Neural cell (in vitro differentiated cells): ENCODE measurements around the gene SNAI1.

ENCODE experiments used
- CTCF ChIP-seq: fragments of 450-650 bp; IDR thresholded peaks from 2 replicates; pipeline ENCODE4 v1.5.1; 2014; ENCODE audit warnings: antibody characterized with exemption, mild to moderate bottlenecking, moderate library complexity; ENCODE audit not compliant: poor library complexity, severe bottlenecking
- EP300 ChIP-seq: fragments of 450-650 bp; conservative IDR thresholded peaks from 2 replicates; pipeline ENCODE4 v1.6.1; 2014; ENCODE audit warnings: antibody characterized with exemption, mild to moderate bottlenecking, moderate library complexity; ENCODE audit not compliant: poor library complexity, severe bottlenecking
- EZH2 ChIP-seq: fragments of 200-600, 300-800 bp; shearing (Covaris generic), sonication (generic); IDR thresholded peaks from 2 replicates; pipeline ENCODE4 v1.6.1; 2014; ENCODE audit warnings: antibody characterized with exemption, low read length, borderline replicate concordance, mild to moderate bottlenecking; ENCODE audit not compliant: insufficient read depth, poor library complexity, severe bottlenecking
- POLR2AphosphoS5 ChIP-seq: IDR thresholded peaks from 2 replicates; pipeline ENCODE4 v1.6.1; 2012
- RAD21 ChIP-seq: fragments of 450-650 bp; conservative IDR thresholded peaks from 2 replicates; pipeline ENCODE4 v1.6.1; 2014; ENCODE audit warnings: antibody characterized with exemption, mild to moderate bottlenecking, moderate library complexity
- REST ChIP-seq: IDR thresholded peaks from 2 replicates; pipeline ENCODE4 v1.6.1; 2012; ENCODE audit warnings: borderline replicate concordance
- SMC3 ChIP-seq: fragments of 450-650 bp; conservative IDR thresholded peaks from 2 replicates; pipeline ENCODE4 v1.6.1; 2014; ENCODE audit warnings: antibody characterized with exemption, mild to moderate bottlenecking, moderate library complexity; ENCODE audit not compliant: poor library complexity
- TAF1 ChIP-seq: IDR thresholded peaks from 2 replicates; pipeline ENCODE4 v1.6.1; 2012; ENCODE audit warnings: low read depth

- TF ChIP-seq EZH2 (no peak), CTCF (no peak), TAF1 (no peak), POLR2AphosphoS5 (no peak), SMC3 (no peak), RAD21 (no peak), REST (no peak), EP300 (no peak)
Observed at GRCh38 chr20:49961413-49961812, 21.4 kb upstream of the SNAI1 start.
